GM12878 (cell line): ENCODE measurements around the gene TOX4.

Source experiments
- BHLHE40 ChIP-seq, 2 experiments: fragments of 450-650 bp in 1 of 2; IDR thresholded peaks; 2 replicates each; pipeline ENCODE4 v1.6.1; 2011 to 2017; ENCODE audit warnings: low read depth in 2 of 2, borderline replicate concordance in 1 of 2, improper control_type of control experiment in 1 of 2, low read length in 1 of 2, mild to moderate bottlenecking in 1 of 2
- CTCF ChIP-seq, 3 experiments: IDR thresholded peaks in 2 of 3; conservative IDR thresholded peaks in 1 of 3; 2 replicates each; pipeline ENCODE4 v1.5.1; 2011; ENCODE audit warnings: low read depth in 3 of 3, low read length in 3 of 3, mild to moderate bottlenecking in 3 of 3, control low read depth in 2 of 3, moderate library complexity in 2 of 3, inconsistent platforms in 1 of 3, mixed read lengths in 1 of 3; ENCODE audit not compliant: control insufficient read depth in 2 of 3, insufficient read depth in 1 of 3; ENCODE audit errors: extremely low read depth in 1 of 3
- EGR1 ChIP-seq, 2 experiments: IDR thresholded peaks; 1 replicate in 1 of 2; 2 replicates in 1 of 2; pipeline ENCODE4 v1.6.1; 2011 to 2012; ENCODE audit warnings: low read depth in 2 of 2, low read length in 2 of 2, borderline replicate concordance in 1 of 2, mild to moderate bottlenecking in 1 of 2, moderate library complexity in 1 of 2
- EP300 ChIP-seq, 2 experiments: fragments of 150-350 bp in 1 of 2; IDR thresholded peaks; 2 replicates each; pipeline ENCODE4 v1.6.1; 2011 to 2012; ENCODE audit warnings: low read depth in 2 of 2, low read length in 2 of 2, borderline replicate concordance in 1 of 2, improper control_type of control experiment in 1 of 2, inconsistent platforms in 1 of 2; ENCODE audit not compliant: control insufficient read depth in 1 of 2
- NR2F1 ChIP-seq: fragments of 450-650 bp; conservative IDR thresholded peaks from 2 replicates; pipeline ENCODE4 v1.6.1; 2017; ENCODE audit warnings: mild to moderate bottlenecking
- POLR2A ChIP-seq: IDR thresholded peaks from 2 replicates; pipeline ENCODE4 v1.6.1; 2011; ENCODE audit warnings: low read depth, mild to moderate bottlenecking, low read length
- WRNIP1 ChIP-seq: IDR thresholded peaks from 2 replicates; pipeline ENCODE4 v1.6.1; 2011; ENCODE audit warnings: low read depth, low read length, improper control_type of control experiment, borderline replicate concordance
- ZNF274 ChIP-seq: IDR thresholded peaks from one replicate; pipeline ENCODE4 v1.8.0; 2011; ENCODE audit not compliant: insufficient read length, insufficient read depth
- TF ChIP-seq, protein P1 (sequence below): IDR thresholded peaks from 2 replicates; pipeline ENCODE4 v1.6.1; 2012; ENCODE audit warnings: low read length, inconsistent platforms

DNA sequence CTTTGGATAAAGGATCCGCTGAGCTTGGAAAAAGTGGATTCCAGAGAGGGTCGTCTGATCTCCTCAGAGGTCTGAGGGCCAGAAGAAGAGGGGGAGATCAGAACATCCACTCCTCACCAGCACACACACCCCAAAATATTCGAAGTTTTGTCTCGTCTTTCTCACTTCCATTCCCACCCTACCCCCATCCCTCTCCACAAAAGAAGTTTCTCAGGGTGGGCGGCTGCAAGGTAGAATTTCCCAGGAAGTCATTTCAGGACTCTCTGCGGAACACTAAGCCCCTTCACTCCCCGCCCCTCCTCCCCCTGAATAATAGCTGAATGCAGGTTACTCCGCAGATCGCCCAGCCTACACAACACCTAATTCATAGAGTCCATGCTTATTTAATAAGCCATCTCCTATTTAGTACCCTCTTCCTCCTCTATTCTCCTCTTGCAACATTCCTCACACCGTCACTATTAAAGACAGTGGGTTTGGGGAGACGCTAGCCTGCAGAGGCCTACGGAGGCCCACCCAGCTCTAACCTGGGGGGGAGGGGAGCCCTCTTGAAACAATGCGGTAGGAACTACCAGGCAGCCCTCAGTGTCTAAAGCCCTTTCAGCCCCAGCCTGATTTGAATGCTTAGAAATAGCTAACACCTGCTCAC is 49.8 kb downstream of the TOX4 start:
- TF ChIP-seq EGR1 (IDR thresholded peaks at IDR 0.05; ENCODE audit: borderline replicate concordance in 1 of 2, low read depth in 2 of 2, low read length in 2 of 2) (no peak), CTCF (IDR thresholded peaks at IDR 0.05 in 2 of 3, conservative IDR thresholded peaks at IDR 0.05 in 1 of 3; ENCODE audit: control insufficient read depth in 2 of 3, extremely low read depth in 1 of 3, insufficient read depth in 1 of 3, low read depth in 3 of 3, low read length in 3 of 3) (no peak), ZNF274 (no peak), POLR2A (no peak), WRNIP1 (no peak), EP300 (IDR thresholded peaks at IDR 0.05; ENCODE audit: borderline replicate concordance in 1 of 2, control insufficient read depth in 1 of 2, low read depth in 2 of 2, low read length in 2 of 2) (no peak; a peak in 1 of 4 replicates), BHLHE40 (IDR thresholded peaks at IDR 0.05; ENCODE audit: borderline replicate concordance in 1 of 2, low read depth in 2 of 2, low read length in 1 of 2) (no peak), NR2F1 (no peak)
- TF ChIP-seq, protein P1, sequence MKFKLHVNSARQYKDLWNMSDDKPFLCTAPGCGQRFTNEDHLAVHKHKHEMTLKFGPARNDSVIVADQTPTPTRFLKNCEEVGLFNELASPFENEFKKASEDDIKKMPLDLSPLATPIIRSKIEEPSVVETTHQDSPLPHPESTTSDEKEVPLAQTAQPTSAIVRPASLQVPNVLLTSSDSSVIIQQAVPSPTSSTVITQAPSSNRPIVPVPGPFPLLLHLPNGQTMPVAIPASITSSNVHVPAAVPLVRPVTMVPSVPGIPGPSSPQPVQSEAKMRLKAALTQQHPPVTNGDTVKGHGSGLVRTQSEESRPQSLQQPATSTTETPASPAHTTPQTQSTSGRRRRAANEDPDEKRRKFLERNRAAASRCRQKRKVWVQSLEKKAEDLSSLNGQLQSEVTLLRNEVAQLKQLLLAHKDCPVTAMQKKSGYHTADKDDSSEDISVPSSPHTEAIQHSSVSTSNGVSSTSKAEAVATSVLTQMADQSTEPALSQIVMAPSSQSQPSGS = no peak
